Islet precursor cell (in vitro differentiated cells): Measurements from ENCODE around the gene MSANTD3.
"Not testable (repeated sequence)": the region's sequence is repeated elsewhere in the genome, so short reads cannot be mapped to it uniquely, and the experiment has no call there.

Experiments
- DNase-seq: peaks from one replicate; pipeline ENCODE4 v3.0.0-alpha.2; 2018

The MSANTD3 gene

DNA sequence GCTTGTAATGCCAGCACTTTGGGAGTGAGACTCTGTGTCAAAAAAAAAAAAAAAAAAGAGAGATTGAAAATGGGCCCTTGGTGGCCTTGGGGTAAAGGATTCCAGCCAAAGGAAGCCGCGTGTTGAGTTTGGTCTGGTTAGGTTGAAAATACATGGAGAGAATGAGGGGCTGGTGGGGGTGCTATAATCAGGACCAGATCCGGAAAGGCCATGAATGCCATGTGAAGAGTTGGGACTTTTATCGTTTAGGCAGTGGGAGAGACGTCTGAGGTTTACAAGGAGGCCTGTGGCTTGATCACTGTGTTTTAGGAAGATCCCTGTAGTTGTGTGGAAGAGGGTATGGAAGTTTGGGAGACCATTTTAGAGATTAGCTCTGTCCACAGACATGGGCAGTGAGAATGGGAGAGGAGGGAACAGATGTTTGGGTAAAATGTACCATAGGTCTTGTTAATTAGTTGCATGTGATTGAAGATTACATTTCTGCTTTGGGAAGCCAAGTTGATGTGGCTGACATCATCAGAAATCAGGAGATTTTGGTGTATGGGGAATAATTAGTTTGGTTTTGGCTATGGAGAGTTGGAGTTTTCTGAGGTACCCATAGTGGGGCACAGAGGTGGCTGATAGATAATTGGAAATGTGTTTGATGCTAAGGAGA, 3.5 kb downstream of the MSANTD3 start:
- no peak for DNase-seq

DNA sequence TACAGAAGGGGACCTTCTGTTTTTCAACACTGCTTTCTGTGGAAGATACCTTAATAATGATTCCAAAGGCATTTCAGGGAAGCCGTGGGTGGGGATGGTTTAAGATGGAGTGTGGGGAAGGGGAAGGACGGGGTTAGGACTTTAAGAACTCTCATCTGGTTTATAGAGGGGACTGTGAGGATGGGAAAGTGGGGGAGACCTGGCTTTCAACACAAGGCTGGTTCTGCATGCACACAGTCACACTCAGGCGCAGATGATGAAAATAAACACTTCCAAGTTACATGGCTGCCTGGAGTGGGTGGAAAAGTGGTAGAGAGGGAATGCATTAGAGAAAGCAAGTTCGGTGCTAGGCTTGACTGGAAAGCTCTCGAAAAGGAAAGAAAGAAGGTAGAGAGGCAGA, 4.9 kb downstream of the MSANTD3 start:
- DNase-seq: no peak

DNA sequence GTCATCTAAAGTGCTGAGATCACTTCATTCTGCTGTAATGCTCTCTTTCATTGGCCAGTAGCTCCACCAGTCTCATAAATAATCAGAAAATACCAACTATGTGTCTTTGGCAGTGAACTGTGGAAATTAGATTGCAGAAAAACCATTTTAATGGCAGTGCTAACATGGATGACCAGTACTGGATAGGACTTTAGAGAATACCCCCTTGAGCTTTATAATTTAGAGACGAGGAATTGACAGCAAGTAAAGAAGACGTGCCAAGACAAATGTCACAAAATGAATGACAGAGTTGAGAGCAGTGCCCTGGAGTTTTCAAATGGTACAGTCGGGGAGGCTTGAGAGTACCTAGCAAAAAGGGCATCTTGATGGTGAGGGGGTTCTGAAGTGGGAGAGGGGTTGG, 5.8 kb downstream of the MSANTD3 start:
- no peak for DNase-seq

DNA sequence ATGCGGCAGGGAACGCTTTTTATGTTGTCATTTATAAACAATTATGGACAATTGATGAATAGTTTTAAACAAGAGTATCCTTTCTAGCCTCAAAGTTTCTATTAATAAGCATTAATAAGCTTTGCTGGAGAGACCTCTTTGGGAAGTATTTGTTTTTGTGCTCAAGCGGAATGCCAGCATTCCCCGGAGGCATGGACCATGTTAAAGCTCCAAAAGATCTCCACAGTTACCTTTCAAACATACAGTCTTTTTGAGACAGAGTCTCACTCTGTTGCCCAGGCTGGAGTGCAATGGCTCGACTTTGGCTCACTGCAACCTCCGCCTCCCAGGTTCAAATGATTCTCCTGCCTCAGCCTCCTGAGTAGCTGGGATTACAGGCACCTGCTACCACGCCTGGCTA, 9.6 kb downstream of the MSANTD3 start:
- no peak for DNase-seq

DNA sequence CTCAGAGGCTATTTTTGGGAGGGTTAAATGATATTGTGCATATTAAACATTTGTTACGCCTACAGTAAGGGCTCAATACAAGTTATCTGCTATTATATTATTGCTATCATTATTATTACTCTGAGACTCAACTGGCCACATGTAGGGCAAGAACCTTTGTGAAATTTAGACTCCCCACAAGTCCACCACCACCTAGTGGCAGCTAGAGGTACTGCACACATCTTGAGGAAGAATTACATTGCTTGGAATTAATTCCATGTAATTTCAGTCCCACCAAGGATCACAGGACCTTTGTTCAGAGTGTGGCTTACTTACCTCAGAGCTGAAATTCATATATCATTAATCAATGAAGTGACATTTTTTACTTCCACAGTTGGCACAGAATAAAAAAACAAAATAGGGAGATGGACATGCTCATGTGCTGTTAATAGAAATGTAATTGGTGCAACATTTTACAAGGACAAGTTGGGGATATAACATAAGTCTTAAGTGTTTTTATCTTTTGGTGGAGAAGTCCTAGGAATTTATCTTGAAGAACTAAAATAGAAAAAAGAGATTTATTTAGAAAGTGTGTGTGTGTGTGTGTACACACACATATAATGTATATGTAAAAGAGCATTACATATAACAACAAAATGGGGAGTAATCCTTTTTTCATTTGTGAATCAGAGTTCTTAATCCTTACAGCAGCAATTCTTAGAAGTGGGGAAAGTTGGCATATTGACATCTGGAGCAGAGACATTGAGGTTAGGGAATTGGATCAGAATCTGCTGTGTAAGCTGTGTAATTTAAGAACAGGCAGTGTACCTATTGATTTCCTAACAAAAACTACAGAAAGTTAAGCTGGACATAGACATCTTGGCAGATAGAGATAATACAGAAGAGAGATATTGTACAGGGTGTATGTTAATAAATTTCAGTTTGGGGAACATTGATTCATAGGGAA, 11.2 kb downstream of the MSANTD3 start:
- peak; percentile 76 for DNase-seq

DNA sequence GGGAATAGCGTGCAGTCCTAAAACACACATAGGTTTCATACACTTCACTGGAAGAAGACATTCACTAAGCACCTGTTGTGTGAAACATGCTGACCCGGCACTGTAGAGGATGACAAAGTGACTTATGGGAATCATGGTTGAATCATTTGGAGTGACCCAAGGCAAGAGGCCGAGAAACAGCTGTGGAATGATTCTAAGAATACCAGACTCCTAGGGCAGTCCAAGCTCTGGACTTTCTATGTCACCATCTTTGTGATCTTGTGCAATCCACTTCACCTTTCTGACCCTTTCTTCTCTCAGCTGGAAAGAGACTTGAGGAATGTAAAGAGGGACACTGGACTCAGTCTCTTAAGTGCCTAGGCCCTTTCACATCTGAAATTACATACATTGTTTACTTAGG, 13.1 kb downstream of the MSANTD3 start:
- DNase-seq: peak; percentile 68

DNA sequence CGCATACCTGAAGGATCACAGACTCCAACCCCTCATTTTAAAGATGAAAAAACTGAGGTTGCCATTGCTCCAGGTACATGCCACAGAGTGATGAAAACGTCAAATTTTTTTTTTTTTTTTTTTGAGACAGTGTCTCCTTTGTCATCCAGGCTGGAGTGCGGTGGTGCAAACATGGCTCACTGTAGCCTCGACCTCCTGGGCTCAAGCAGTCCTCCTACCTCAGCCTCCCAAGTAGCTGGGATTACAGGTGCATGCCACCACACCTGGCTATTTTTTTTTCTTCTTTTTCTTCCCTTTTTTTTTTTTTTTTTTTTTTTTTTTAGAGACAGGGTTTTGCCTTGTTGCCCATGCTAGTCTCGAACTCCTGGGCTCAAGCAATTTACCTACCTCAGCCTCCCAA, 13.5 kb downstream of the MSANTD3 start:
- not testable (repeated sequence) for DNase-seq

DNA sequence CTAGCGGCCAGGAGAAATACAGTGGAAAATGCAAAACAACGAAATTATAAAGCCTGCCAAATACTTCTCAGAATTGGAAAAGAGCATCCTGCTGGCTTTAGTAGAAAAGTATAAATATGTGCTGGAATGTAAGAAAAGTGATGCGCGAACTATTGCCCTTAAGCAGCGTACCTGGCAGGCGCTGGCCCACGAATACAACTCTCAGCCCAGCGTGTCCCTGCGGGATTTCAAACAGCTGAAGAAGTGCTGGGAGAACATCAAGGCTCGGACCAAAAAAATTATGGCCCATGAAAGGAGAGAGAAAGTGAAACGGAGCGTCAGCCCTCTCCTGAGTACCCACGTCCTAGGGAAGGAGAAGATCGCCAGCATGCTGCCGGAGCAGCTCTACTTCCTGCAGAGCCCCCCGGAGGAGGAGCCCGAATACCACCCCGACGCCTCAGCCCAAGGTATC, 15.0 kb downstream of the MSANTD3 start:
- DNase-seq: no peak

DNA sequence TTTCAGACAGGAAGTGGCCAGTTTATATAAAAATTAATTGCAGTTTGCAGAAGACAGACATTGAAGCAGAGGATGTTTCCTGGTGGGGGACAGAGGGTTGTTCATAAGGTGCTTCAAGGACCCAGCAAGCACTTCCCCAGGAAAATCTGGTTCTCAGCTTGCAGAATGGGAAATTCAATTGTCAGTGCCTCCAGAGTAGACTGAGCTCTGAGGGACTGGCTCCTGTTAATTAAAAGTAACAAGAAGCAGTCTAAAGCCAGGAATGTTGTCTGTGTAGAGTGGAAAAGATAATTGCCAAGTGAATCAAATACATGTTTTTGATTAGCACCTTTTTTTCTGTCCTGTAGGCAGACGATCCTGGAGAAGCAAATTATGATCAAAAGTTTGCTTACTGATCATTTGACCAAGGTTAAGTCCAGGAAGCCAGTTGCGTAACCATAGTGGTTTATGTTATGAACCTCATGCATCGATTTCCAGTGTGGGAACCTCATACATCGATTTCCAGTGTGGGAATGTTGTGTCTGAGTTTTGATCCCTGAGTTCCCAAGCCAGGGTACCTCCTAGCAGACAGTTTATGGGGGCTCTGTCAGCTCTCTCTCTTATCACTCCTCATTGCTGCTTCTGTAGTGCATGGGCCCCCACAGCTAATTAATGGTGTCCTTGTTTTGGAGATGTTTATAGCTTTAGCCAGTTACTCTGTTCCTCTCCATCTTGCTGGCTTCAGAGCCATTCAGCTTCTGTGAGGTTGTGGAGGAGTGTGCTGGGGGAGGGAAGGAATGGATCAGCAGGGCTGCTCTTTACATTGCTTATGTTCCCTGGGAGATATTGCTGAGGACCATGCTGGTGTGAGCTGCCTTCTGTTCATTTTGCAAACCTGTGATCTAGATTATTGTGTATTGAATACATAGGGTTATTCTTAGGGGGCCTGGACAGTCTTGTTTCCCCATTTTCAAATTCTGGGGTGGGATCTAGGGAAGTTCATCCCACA, 17.1 kb downstream of the MSANTD3 start:
- DNase-seq: no peak

DNA sequence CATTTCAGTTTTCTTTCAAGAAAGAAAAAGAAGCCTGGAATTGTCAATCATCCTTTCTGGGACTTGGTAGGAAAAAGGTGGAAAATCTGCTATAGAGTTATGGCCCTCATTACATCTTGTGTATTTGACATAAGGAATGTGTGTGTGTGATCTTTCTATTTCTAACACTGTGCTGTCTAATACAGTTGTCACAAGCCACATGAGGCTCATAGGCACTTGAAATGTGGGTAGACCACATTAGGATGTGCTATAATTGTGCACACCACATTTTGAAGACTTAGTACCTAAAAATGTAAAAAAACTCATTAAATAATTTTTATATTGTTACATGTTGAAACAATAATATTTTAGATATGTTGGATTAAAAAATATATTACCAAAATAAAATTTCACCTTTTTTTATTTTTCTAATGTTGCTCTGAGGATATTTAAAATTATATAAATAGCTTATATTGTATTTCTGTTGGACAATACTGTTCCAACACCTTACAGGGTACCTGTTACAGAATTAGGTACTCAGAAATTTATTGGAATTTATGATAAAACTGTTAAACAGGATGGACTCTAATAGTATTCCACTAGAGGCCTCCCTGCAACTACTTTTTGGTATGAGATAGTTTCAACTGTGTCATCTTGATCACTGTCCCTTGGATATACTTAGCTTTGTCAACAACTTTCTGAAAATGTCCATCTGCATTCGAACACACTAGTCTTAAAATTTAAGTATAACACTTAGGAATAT, 18.4 kb downstream of the MSANTD3 start:
- no peak for DNase-seq

DNA sequence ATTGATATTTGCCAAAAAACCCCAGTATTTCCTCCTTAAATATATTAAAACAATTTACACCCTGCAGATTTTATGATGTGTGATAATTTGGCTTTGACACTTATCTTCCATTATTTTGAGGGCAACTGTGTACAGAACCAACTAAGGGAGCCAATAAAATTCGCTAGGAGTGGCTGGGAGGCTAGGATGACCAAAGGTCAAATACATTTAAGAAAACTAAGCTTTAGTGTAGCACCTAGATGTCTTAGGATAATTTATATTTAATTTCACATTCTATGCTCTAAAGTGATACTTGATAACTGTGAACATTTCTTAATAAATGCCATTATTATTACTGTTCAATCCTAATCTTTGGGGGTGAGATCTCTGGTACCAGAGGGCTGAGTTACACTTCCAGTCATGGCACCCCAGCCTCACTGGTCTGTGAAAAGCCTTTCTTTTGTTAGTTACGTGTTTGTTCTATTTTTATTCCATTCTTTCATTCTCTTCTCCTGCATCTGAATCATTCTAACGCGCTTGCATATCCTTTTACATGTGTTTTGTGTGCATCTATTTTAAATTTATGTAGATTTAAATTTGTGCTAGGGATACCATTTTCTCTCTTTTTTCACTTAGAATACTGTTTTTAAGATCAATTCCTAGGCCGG, 19.1 kb downstream of the MSANTD3 start:
- DNase-seq: no peak

DNA sequence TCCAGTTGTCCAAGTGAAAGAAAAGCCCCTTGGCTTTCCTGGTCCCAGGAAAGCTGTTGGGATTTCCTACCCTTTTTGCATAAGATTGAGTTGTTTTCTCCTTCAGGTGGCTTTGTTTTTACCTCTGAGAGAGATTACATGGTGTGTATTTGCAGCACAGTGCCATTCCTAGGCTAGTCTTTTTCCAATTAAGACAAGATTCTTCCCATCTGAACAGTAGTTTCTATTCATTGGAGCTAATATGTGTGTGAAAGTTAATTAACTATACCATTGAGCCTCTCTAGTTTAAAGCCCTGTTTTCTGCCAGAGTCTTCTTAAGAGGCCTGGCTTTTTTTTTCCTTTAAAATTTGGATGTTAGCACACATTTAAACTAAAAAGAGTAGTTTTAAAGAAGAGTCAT, 20.1 kb downstream of the MSANTD3 start:
- DNase-seq: no peak

DNA sequence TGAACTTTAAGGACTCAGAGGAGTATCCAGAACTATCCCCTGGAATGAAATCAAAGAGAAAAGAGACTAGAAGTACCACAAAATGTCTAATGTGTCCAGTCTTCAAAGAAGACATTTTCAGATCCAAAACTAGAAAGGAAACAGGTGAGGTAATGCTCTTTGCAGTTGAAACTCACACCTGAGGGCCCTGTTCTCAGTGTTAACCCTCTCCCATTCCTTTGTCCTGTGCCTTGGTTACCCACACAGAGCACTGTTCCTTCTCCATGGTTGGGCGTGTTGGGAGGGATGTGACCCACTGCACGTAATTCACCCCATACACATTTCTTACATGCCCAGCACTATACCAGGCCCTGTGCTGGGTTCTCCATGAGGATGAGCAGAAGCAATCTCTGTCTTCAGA, 21.3 kb downstream of the MSANTD3 start:
- DNase-seq: no peak

DNA sequence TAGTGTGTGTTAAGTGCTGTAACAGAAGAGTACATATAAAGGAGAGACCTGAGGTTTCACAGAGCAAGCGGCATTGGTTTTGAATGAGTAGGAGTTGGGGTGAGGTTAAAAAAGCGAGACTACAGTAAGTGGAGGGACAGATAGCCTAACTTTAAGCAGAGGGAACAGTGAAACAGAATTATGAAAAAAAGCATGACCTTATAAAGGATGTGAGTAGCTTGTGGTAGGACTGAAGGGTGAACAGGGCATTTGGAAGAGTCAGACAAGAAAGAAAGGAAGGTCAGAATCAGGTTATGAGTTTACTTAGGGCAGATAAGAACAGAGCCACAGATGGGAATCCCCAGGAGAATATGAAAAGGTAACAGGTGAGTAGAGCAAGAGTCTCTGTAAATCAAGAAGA, 22.5 kb downstream of the MSANTD3 start:
- no peak for DNase-seq

DNA sequence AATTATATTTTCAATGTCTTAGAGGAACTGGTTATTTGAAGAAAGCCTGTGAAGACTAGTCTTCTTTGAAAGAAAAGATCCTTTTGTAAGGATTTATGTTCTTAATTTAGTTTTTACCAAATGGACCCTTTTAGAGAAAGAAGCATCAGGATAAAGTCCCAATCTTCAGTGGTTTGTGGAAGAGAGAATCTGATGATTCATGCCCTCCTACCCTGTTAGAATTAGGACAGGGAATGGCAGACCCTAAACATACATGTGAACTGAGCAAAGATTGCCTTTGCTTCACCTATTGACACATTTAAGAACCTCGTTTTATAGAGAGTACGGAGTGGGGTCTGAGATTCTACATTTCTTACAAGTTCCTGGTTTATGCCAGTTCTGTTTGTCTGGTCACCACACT, 26.0 kb downstream of the MSANTD3 start:
- DNase-seq: no peak

DNA sequence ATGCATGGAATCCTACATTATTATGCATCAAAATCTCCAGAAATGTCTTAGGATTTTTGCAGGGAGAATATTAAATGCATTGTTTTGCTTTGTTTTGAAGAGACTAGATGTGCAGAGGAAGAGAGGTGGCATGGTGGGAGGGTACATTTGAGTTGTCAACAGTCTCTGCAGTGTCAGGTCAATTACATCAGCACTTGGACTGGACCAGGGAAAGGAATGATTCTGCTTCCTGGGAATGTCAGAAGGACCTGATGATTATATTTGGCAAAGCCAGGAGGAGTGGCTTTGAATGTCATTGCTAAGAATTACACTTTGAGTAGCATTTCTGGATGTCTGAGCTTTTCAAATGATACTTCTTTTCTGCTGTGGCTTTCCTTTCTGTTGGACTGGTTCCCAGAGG, 28.5 kb downstream of the MSANTD3 start:
- no peak for DNase-seq

DNA sequence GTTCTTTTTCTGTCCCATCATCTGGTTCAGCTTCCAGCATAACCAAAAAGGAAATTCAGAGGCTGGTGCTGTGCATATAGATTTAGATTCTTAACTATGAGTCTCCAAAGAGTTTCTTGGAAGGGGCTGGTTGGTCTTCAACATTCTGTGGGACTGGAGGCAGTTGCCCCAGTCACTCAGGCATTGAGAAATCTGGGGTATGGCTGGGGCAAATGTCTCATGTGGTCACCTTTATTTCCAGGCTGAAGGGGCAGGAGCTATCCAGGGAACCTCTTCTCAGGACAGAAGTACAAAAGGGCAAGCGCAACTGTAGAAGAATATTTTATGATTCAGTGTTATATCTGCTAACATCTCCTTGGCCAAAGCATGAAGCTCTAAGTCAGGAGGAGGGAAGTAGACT, 30.6 kb downstream of the MSANTD3 start:
- DNase-seq: no peak

DNA sequence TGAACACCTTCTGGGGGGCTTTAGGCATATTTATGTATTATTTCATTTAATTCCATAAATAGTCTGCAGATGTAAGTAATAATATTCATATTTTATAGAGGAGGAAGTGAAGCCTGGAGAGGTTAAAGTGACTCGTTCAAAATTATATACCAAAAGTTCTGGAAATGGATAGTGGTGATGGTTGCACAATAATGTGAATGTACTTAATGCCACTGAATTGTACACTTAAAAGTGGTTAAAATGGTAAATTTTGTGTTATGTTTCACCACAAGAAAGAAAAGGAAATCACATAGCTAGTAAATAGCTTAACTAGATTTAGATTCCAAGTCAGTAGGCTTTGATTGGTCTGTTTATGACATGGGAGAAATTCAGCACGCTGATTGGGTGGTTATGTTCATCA, 33.0 kb downstream of the MSANTD3 start:
- DNase-seq: no peak

DNA sequence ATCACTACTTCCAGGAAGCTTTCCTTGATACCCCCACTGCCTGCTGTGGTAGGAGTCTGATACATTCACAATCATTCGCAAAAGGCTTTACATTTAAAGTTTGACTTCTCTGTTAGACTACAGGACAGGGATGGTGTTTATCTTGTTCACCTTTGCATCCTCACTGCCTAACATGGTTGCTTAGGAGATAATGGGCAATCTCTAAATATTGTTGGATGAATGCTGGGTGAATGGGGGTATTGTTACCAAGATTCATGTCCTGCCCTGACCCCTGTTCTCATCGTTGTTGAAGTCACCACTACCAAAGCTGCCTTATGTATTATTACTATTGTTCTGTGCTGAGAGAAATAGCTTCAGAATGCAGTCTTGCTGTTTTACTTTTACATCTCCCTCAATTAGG, 38.3 kb downstream of the MSANTD3 start:
- no peak for DNase-seq

DNA sequence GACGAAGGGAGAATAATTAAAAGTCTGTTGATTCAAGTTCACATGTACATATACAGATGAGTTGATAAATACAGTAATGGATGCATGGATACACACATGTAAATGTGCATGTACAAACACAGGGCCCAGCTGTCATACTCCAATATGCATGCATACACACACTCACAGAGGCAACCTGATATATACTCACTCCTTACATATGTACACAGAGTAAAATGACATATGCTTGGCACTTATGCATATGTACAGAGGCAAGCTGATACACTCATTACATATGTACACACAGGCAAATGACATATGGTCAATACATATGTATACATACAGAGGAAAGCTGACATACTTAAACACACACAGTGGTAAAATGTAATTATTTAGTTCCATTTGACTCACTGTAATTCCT, 38.8 kb downstream of the MSANTD3 start:
- no peak for DNase-seq

DNA sequence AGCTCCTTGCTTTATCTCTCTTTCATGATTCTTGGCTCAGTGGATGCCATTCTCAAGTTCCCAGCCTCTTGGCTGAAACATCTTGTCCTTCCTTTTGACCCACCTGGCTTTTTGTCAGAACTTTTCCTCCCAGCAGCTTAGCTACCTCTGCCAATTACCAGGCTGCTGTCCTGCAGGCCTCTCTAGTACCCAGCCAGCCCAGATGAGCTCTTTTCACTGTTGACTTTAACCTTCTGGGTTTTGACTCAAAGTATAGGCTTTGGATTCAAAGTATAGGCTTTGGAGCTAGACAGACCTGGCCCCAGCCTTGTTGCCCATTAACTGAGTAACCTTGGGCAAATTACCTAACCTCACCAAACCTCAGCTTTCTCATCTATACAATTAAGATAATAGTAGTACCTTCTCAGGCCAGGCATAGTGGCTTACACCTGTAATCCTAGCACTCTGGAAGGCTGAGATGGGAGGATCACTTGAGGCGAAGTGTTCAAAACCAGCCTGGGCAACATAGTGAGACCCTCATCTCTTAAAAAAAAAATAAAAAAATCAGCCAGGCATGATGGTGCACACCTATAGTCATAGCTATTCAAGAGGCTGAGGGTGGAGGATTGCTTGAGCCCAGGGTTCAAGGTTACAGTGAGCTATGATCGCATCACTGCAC, 39.4 kb downstream of the MSANTD3 start:
- no peak for DNase-seq
